ENCODE results near the gene NBEAL2. TPM values are rescaled to one million over a fixed set of nuclear protein-coding genes. Genes with fewer than 3 reads are reported as not detected.
A peak's percentile ranks its signal among the peaks of the same experiment; 100 is the strongest.

The NBEAL2 gene
- polyA plus RNA-seq, 3 donors = 10.4 to 622 (median 17.3) TPM

DNA sequence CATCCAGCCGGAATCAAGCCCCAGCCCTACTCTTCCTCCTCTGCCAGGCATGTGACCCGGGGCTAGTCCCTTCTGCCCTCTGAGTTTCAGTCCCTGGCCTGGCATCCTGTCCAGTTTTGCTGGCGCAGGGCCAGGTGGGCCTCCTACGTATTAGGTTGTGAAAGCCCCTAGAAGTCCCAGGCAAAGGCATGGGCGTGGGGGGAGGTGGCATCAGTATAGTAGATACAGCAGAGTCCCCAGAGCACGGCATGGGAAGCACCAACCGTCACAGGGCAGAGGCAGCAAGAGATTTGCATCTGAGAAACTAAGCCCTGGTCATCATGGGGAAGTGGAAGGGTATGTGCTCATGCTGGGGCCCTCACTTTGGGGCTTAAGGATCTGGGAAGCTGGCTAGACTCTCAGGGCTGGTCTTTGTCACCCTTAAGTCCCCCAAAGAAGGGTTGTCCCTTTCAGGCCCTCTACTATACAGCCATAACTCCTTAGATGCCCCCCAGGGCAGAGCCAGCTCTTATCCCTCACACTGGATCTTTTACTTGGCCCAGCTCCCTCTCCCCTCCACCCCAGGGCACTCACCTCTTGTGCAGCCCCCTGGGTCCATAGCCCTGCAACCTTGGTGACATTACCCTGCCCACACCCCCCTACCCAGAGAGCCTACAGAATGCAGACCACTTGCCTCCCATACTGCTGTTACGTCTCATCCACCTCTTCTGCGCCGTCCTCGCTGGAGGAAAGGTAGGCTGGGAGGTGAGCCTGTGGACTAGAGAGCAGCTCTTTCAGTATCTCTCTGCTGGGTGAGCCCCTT lies 11.3 kb downstream of the NBEAL2 start:
- intact Hi-C loops (cut with micrococcal nuclease) = no loop called here
- Histone ChIP-seq H3K27ac (ENCODE audit: low read depth in 1 of 2, low read length in 2 of 2) (peak overlapping the region; percentile 89 to 92), H3K4me3 (replicated peaks in 1 of 3; ENCODE audit: low read depth in 2 of 3, low read length in 3 of 3) (peak overlapping the region in 2 of 3 experiments; percentile 16 to 79), H3K4me2 (replicated peaks; ENCODE audit: extremely low read depth, low read length, poor library complexity, severe bottlenecking) (peak overlapping the region; percentile 83), H3K4me1 (ENCODE audit: control insufficient read depth in 1 of 2, insufficient read depth in 2 of 2, low read length in 2 of 2) (peaks cover 61 to 67% of the 10 kb centered on the region in 2 donors), H2AFZ (ENCODE audit: insufficient read depth, low read depth, low read length, poor library complexity, severe bottlenecking) (peak overlapping the region; percentile 2), H3K9me3 (replicated peaks in 1 of 2; ENCODE audit: control insufficient read depth in 1 of 2, insufficient read depth in 1 of 2, low read length in 2 of 2) (no peaks in the 10 kb centered on the region), H3K27me3 (ENCODE audit: control insufficient read depth in 2 of 2, insufficient read depth in 2 of 2, low read length in 2 of 2) (no peaks in the 10 kb centered on the region), H3K36me3 (replicated peaks in 1 of 2; ENCODE audit: control insufficient read depth in 1 of 2, insufficient read depth in 2 of 2, low read length in 2 of 2) (peaks cover 50 to 58% of the 10 kb centered on the region in 2 donors), H3K9ac (ENCODE audit: insufficient read depth, low read length, poor library complexity, severe bottlenecking) (peak overlapping the region; percentile 66), H3K79me2 (ENCODE audit: insufficient read depth, low read length) (peaks cover 88% of the 10 kb centered on the region), H4K20me1 (ENCODE audit: insufficient read depth, low read length) (peaks cover 73% of the 10 kb centered on the region)
- H3K36me3 Mint-ChIP-seq = peaks cover 63 to 73% of the 10 kb centered on the region in 2 donors
- 24% methylated on average over 6 of the region's 11 CpGs for WGBS (ENCODE audit: insufficient coverage)
- H3K27me3 Mint-ChIP-seq (ENCODE audit: low read depth in 3 of 3) = peaks cover 0 to 3% (median 1%) of the 10 kb centered on the region in 3 donors
- TF ChIP-seq CTCF (IDR thresholded peaks at IDR 0.05) = no peak
- H3K27ac Mint-ChIP-seq = peak overlapping the region; percentile 93 to 99 (median 97)
- H3K4me1 Mint-ChIP-seq = peaks cover 60% of the 10 kb centered on the region
- H3K4me3 Mint-ChIP-seq = peak overlapping the region; percentile 80 to 90
- peak; percentile 66 to 96 (median 79) for DNase-seq
- H3K9me3 Mint-ChIP-seq = no peaks in the 10 kb centered on the region

DNA sequence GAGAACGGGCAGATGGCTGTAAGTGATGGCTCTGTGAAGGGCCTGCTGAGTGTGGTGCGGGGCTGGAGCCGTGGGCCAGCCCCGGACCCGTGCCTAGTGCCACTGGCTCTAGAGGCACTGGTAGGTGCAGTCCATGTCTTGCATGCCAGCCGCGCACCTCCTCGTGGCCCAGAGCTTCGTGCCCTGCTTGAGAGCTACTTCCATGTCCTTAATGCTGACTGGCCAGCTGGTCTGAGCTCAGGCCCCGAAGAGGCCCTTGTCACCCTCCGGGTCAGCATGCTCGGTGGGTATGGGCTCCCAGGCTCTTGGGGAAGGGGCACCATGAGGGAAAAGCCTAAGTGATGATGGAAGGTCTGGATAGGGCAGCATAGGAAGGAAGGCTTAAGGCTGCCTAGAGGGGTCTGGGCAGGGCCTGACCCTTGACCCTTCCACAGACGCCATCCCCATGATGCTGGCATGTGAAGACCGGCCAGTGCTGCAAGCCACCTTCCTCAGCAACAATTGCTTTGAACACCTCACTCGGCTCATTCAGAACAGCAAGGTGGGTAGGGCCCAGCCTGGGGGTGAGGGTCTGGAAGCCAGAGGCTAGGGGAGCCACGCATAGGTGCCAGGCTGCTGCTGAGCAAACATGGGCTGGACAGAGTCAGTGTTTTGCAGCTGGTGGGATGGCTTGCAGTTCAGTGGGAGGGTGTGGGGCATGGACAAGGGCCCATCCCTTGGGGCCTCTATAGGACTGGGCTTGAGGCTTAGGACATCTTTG lies 12.1 kb downstream of the NBEAL2 start:
- Histone ChIP-seq H3K4me3 (replicated peaks in 1 of 3; ENCODE audit: low read depth in 2 of 3, low read length in 3 of 3) (peak overlapping the region in 1 of 3 experiments; percentile 79), H3K9me3 (replicated peaks in 1 of 2; ENCODE audit: control insufficient read depth in 1 of 2, insufficient read depth in 1 of 2, low read length in 2 of 2) (no peaks in the 10 kb centered on the region), H3K4me1 (ENCODE audit: control insufficient read depth in 1 of 2, insufficient read depth in 2 of 2, low read length in 2 of 2) (peaks cover 53 to 59% of the 10 kb centered on the region in 2 donors), H4K20me1 (ENCODE audit: insufficient read depth, low read length) (peaks cover 73% of the 10 kb centered on the region), H3K4me2 (replicated peaks; ENCODE audit: extremely low read depth, low read length, poor library complexity, severe bottlenecking) (peak overlapping the region; percentile 83), H3K9ac (ENCODE audit: insufficient read depth, low read length, poor library complexity, severe bottlenecking) (peak overlapping the region; percentile 66), H3K27me3 (ENCODE audit: control insufficient read depth in 2 of 2, insufficient read depth in 2 of 2, low read length in 2 of 2) (no peaks in the 10 kb centered on the region), H3K79me2 (ENCODE audit: insufficient read depth, low read length) (peaks cover 80% of the 10 kb centered on the region), H2AFZ (ENCODE audit: insufficient read depth, low read depth, low read length, poor library complexity, severe bottlenecking) (no peak overlapping the region), H3K27ac (ENCODE audit: low read depth in 1 of 2, low read length in 2 of 2) (peak overlapping the region; percentile 89 to 92), H3K36me3 (replicated peaks in 1 of 2; ENCODE audit: control insufficient read depth in 1 of 2, insufficient read depth in 2 of 2, low read length in 2 of 2) (peaks cover 58 to 66% of the 10 kb centered on the region in 2 donors)
- H3K4me3 Mint-ChIP-seq = no peak overlapping the region
- H3K27me3 Mint-ChIP-seq (ENCODE audit: low read depth in 3 of 3) = peaks cover 0 to 3% (median 1%) of the 10 kb centered on the region in 3 donors
- TF ChIP-seq CTCF (IDR thresholded peaks at IDR 0.05) = no peak
- H3K4me1 Mint-ChIP-seq = peaks cover 52% of the 10 kb centered on the region
- no peaks in the 10 kb centered on the region for H3K9me3 Mint-ChIP-seq
- H3K36me3 Mint-ChIP-seq = peaks cover 63 to 80% of the 10 kb centered on the region in 2 donors
- no peak for DNase-seq
- 97% methylated on average over 15 of the region's 16 CpGs for WGBS (ENCODE audit: insufficient coverage)
- peak overlapping the region in 6 of 7 donors; percentile 93 to 99 (median 98) for H3K27ac Mint-ChIP-seq
- intact Hi-C loops (cut with micrococcal nuclease) = no loop called here

Measured in CD14-positive monocyte (primary cell).